GM23338 (cell line): Measurements from ENCODE around the gene SANBR. TPM values are rescaled to one million over a fixed set of nuclear protein-coding genes. Genes with fewer than 3 reads are reported as not detected.

Source experiments
- ATAC-seq: fragments of 200-7000 bp; cut with Tn5 transposase; 3 replicates; pipeline ENCODE4 v1.9.1; 2020
- DNase-seq: peaks from one replicate; pipeline ENCODE4 v3.0.0-alpha.2; 2015; ENCODE audit warnings: low spot score
- H2AFZ ChIP-seq: fragments of 200-600 bp; sonication (generic); 2 replicates; pipeline ENCODE4 v1.8.0; 2016; ENCODE audit warnings: antibody characterized with exemption, mild to moderate bottlenecking, moderate library complexity
- H3F3A ChIP-seq: fragments of 200-600 bp; sonication (generic); replicated peaks from 2 replicates; pipeline ENCODE4 v1.8.0; 2017; ENCODE audit warnings: antibody characterized with exemption, mixed run types, low read depth
- H3K27ac ChIP-seq: fragments of 200-600 bp; sonication (generic); 2 replicates; pipeline ENCODE4 v1.6.1; 2016; ENCODE audit warnings: low read depth
- H3K27me3 ChIP-seq: fragments of 200-600 bp; sonication (generic); 2 replicates; pipeline ENCODE4 v1.8.0; 2016; ENCODE audit warnings: mild to moderate bottlenecking, mixed run types, moderate library complexity; ENCODE audit not compliant: insufficient read depth
- H3K36me3 ChIP-seq: fragments of 200-600 bp; sonication (generic); 2 replicates; pipeline ENCODE4 v1.8.0; 2016; ENCODE audit warnings: mild to moderate bottlenecking; ENCODE audit not compliant: insufficient read depth
- H3K4me1 ChIP-seq: fragments of 200-600 bp; sonication (generic); 2 replicates; pipeline ENCODE4 v1.8.0; 2016; ENCODE audit warnings: mild to moderate bottlenecking, moderate library complexity; ENCODE audit not compliant: insufficient read depth
- H3K4me2 ChIP-seq: fragments of 200-600 bp; sonication (generic); 2 replicates; pipeline ENCODE4 v1.7.1; 2017; ENCODE audit warnings: mixed run types
- H3K4me3 ChIP-seq: fragments of 200-600 bp; sonication (generic); 2 replicates; pipeline ENCODE4 v1.6.1; 2016; ENCODE audit warnings: mixed run types
- H3K79me2 ChIP-seq: fragments of 200-600 bp; sonication (generic); replicated peaks from 2 replicates; pipeline ENCODE4 v1.8.0; 2017; ENCODE audit warnings: mild to moderate bottlenecking; ENCODE audit not compliant: insufficient read depth
- H3K9me2 ChIP-seq: fragments of 200-600 bp; sonication (generic); 2 replicates; pipeline ENCODE4 v1.8.0; 2017; ENCODE audit not compliant: insufficient read depth
- H4K20me1 ChIP-seq: fragments of 200-600 bp; sonication (generic); replicated peaks from 2 replicates; pipeline ENCODE4 v1.8.0; 2017; ENCODE audit warnings: mild to moderate bottlenecking; ENCODE audit not compliant: insufficient read depth
- H3K27ac Mint-ChIP-seq: 2 replicates; pipeline ENCODE4 v1.8.0; 2020; ENCODE audit warnings: inconsistent platforms, mild to moderate bottlenecking, moderate library complexity, mixed read lengths
- H3K27me3 Mint-ChIP-seq: 3 replicates; pipeline ENCODE4 v1.8.0; 2022; ENCODE audit warnings: low read depth, mild to moderate bottlenecking, moderate library complexity, mixed read lengths, inconsistent platforms; ENCODE audit not compliant: insufficient read depth, poor library complexity
- H3K36me3 Mint-ChIP-seq: 3 replicates; pipeline ENCODE4 v1.8.0; 2021; ENCODE audit warnings: low read depth, mild to moderate bottlenecking, inconsistent platforms, moderate library complexity, mixed read lengths
- H3K4me1 Mint-ChIP-seq: 3 replicates; pipeline ENCODE4 v1.8.0; 2020; ENCODE audit warnings: mild to moderate bottlenecking, inconsistent platforms, mixed read lengths
- H3K4me3 Mint-ChIP-seq: 3 replicates; pipeline ENCODE4 v1.8.0; 2021; ENCODE audit warnings: moderate library complexity, mild to moderate bottlenecking, inconsistent platforms, mixed read lengths
- H3K9me3 Mint-ChIP-seq: 3 replicates; pipeline ENCODE4 v1.8.0; 2020; ENCODE audit warnings: moderate library complexity, mild to moderate bottlenecking, inconsistent platforms, mixed read lengths
- CREB1 ChIP-seq: fragments of 250-450 bp; sonication (Bioruptor Pico); IDR thresholded peaks from 2 replicates; pipeline ENCODE4 v1.5.0; 2020; ENCODE audit warnings: low read depth, mild to moderate bottlenecking, moderate library complexity
- EZH2phosphoT487 ChIP-seq: fragments of 200-600 bp; sonication (generic); IDR thresholded peaks from one replicate; pipeline ENCODE4 v1.8.1; 2018; ENCODE audit warnings: antibody characterized with exemption; ENCODE audit not compliant: unreplicated experiment
- JUNB ChIP-seq: IDR thresholded peaks from one replicate; pipeline ENCODE4 v1.6.1; 2016; ENCODE audit warnings: antibody characterized with exemption; ENCODE audit not compliant: unreplicated experiment
- NANOG ChIP-seq: IDR thresholded peaks from 2 replicates; pipeline ENCODE4 v1.6.1; 2016; ENCODE audit warnings: antibody characterized with exemption, borderline replicate concordance
- POLR2AphosphoS5 ChIP-seq: IDR thresholded peaks from 2 replicates; pipeline ENCODE4 v1.6.1; 2016; ENCODE audit warnings: antibody characterized with exemption, low read depth
- STAT1 ChIP-seq: IDR thresholded peaks from one replicate; pipeline ENCODE4 v1.6.1; 2016; ENCODE audit warnings: antibody characterized with exemption; ENCODE audit not compliant: unreplicated experiment
- ZNF114 ChIP-seq: fragments of 250-450 bp; sonication (Bioruptor Pico); IDR thresholded peaks from 2 replicates; pipeline ENCODE4 v1.5.0; 2020; ENCODE audit warnings: mild to moderate bottlenecking, moderate library complexity
- ZNF331 ChIP-seq: fragments of 250-450 bp; sonication (Bioruptor Pico); IDR thresholded peaks from 2 replicates; pipeline ENCODE4 v1.5.0; 2020; ENCODE audit warnings: low read depth, mild to moderate bottlenecking, moderate library complexity
- polyA plus RNA-seq: library from polyadenylated mRNA; unstranded; fragments of >200 nt; fragmentation: Nextera tagmentation; extraction: Ambion mirVana; gene quantifications from 2 replicates; pipeline ENCODE4 v1.2.1, GENCODE V29; 2016
- total RNA-seq: library from RNA; depleted of rRNA; stranded (reverse); fragments of >200 nt; shearing (Covaris generic); gene quantifications from 2 replicates; pipeline ENCODE4 v1.2.3, GENCODE V29; 2014
- TF ChIP-seq, protein P1 (sequence below): fragments of 250-450 bp; sonication (Bioruptor Pico); IDR thresholded peaks from 2 replicates; pipeline ENCODE4 v1.5.0; 2020; ENCODE audit warnings: mild to moderate bottlenecking, moderate library complexity
- TF ChIP-seq, protein P2 (sequence below): IDR thresholded peaks from 2 replicates; pipeline ENCODE4 v1.6.1; 2016; ENCODE audit warnings: antibody characterized with exemption

Gene SANBR
- total and polyA plus RNA-seq, 2 experiments from 2014 or later = 8.4 to 10.8 TPM

DNA sequence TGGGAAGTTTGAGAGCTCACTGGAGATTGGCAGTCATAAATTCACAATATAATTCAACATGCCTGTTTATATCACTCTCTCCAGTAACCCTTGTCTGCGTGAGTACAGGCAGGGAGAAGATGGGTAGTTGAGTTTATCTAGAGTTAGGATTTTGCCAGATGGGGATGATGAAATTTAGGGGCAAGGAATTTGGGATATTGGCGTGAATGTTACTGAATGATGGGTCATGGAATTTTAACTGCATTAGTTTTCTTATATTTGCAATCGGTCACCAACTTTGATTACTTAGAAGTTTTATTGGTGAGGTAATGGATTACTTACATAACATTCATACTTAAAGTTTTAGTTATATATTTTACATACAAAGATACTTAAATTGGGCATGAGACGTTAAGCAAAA lies 35.1 kb downstream of the SANBR start (continued):
- TF ChIP-seq, protein P1, sequence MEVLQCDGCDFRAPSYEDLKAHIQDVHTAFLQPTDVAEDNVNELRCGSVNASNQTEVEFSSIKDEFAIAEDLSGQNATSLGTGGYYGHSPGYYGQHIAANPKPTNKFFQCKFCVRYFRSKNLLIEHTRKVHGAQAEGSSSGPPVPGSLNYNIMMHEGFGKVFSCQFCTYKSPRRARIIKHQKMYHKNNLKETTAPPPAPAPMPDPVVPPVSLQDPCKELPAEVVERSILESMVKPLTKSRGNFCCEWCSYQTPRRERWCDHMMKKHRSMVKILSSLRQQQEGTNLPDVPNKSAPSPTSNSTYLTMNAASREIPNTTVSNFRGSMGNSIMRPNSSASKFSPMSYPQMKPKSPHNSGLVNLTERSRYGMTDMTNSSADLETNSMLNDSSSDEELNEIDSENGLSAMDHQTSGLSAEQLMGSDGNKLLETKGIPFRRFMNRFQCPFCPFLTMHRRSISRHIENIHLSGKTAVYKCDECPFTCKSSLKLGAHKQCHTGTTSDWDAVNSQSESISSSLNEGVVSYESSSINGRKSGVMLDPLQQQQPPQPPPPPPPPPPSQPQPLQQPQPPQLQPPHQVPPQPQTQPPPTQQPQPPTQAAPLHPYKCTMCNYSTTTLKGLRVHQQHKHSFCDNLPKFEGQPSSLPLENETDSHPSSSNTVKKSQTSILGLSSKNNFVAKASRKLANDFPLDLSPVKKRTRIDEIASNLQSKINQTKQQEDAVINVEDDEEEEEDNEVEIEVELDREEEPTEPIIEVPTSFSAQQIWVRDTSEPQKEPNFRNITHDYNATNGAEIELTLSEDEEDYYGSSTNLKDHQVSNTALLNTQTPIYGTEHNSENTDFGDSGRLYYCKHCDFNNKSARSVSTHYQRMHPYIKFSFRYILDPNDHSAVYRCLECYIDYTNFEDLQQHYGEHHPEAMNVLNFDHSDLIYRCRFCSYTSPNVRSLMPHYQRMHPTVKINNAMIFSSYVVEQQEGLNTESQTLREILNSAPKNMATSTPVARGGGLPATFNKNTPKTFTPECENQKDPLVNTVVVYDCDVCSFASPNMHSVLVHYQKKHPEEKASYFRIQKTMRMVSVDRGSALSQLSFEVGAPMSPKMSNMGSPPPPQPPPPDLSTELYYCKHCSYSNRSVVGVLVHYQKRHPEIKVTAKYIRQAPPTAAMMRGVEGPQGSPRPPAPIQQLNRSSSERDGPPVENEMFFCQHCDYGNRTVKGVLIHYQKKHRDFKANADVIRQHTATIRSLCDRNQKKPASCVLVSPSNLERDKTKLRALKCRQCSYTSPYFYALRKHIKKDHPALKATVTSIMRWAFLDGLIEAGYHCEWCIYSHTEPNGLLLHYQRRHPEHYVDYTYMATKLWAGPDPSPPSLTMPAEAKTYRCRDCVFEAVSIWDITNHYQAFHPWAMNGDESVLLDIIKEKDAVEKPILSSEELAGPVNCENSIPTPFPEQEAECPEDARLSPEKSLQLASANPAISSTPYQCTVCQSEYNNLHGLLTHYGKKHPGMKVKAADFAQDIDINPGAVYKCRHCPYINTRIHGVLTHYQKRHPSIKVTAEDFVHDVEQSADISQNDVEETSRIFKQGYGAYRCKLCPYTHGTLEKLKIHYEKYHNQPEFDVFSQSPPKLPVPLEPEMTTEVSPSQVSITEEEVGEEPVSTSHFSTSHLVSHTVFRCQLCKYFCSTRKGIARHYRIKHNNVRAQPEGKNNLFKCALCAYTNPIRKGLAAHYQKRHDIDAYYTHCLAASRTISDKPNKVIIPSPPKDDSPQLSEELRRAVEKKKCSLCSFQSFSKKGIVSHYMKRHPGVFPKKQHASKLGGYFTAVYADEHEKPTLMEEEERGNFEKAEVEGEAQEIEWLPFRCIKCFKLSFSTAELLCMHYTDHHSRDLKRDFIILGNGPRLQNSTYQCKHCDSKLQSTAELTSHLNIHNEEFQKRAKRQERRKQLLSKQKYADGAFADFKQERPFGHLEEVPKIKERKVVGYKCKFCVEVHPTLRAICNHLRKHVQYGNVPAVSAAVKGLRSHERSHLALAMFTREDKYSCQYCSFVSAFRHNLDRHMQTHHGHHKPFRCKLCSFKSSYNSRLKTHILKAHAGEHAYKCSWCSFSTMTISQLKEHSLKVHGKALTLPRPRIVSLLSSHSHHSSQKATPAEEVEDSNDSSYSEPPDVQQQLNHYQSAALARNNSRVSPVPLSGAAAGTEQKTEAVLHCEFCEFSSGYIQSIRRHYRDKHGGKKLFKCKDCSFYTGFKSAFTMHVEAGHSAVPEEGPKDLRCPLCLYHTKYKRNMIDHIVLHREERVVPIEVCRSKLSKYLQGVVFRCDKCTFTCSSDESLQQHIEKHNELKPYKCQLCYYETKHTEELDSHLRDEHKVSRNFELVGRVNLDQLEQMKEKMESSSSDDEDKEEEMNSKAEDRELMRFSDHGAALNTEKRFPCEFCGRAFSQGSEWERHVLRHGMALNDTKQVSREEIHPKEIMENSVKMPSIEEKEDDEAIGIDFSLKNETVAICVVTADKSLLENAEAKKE = no peak
- TF ChIP-seq POLR2AphosphoS5 (no peak), ZNF114 (CRISPR knock-in tag) (no peak), STAT1 (no peak), NANOG (no peak), JUNB (no peak)

DNA sequence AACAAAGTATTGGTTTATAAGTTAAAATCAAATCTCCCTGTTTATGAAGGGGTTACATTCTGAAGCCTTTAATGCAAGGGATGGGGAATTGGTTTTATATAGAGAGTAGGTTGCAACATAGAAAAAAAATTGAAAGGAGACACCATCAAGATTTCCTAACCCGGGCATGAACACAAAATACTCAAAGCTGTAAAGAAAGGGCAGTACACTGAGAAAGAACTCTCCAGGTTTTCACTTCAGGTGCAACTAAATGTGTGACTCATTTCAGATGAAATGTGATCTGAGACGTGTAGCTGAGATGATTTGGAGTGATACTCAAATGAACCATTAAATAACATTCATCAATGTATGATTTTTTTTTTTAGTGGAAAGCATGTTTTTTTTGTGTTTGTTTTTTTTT lies 43.6 kb downstream of the SANBR start:
- no peak for ATAC-seq

More for the DNA sequence above, 43.6 kb downstream of the SANBR start:
- H3K79me2 ChIP-seq = no peaks in the 10 kb centered on the region
- H3K4me3 ChIP-seq = no peak overlapping the region
- no peak overlapping the region for H3K4me2 ChIP-seq
- no peak for TF ChIP-seq ZNF114 (CRISPR knock-in tag)
- no peak for TF ChIP-seq STAT1
- no peak for TF ChIP-seq CREB1 (CRISPR knock-in tag)
- TF ChIP-seq EZH2phosphoT487 = no peak
- no peak for TF ChIP-seq JUNB
- TF ChIP-seq POLR2AphosphoS5 = no peak
- TF ChIP-seq ZNF331 (CRISPR knock-in tag) = no peak
- TF ChIP-seq, protein P2, sequence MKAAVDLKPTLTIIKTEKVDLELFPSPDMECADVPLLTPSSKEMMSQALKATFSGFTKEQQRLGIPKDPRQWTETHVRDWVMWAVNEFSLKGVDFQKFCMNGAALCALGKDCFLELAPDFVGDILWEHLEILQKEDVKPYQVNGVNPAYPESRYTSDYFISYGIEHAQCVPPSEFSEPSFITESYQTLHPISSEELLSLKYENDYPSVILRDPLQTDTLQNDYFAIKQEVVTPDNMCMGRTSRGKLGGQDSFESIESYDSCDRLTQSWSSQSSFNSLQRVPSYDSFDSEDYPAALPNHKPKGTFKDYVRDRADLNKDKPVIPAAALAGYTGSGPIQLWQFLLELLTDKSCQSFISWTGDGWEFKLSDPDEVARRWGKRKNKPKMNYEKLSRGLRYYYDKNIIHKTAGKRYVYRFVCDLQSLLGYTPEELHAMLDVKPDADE = no peak
- Mint-ChIP-seq H3K4me1 (no peaks in the 10 kb centered on the region), H3K36me3 (peaks cover 37% of the 10 kb centered on the region), H3K27ac (no peak overlapping the region), H3K9me3 (peaks cover 17% of the 10 kb centered on the region), H3K4me3 (no peak overlapping the region), H3K27me3 (peaks cover 4% of the 10 kb centered on the region)
- H3K9me2 ChIP-seq = 0 out of 2 replicates have a peak, but pooled peaks cover 5% of the 10 kb centered on the region
- no peak overlapping the region for H3K27ac ChIP-seq
- H3F3A ChIP-seq = no peaks in the 10 kb centered on the region
- H4K20me1 ChIP-seq = no peaks in the 10 kb centered on the region
- H2AFZ ChIP-seq = no peak overlapping the region
- no peaks in the 10 kb centered on the region for H3K27me3 ChIP-seq
- 0 out of 2 replicates have a peak, but pooled peaks cover 4% of the 10 kb centered on the region for H3K36me3 ChIP-seq
- H3K4me1 ChIP-seq = no peaks in the 10 kb centered on the region
- no peak for DNase-seq
